HG02870 (cell line): ENCODE results near the gene RUVBL1.
A peak's percentile ranks its signal among the peaks of the same experiment; 100 is the strongest.

Experiments
- ATAC-seq: cut with Tn5 transposase; IDR thresholded peaks from one replicate; pipeline ENCODE4 v1.9.1; 2021; ENCODE audit warnings: mild to moderate bottlenecking, moderate library complexity; ENCODE audit not compliant: unreplicated experiment

RUVBL1 gene

GRCh38 chr3:128083980-128084674, 39.5 kb downstream of the RUVBL1 start:
- no peak for ATAC-seq

- no peak for ATAC-seq
Observed at GRCh38 chr3:128083396-128083795, 40.2 kb downstream of the RUVBL1 start.

DNA sequence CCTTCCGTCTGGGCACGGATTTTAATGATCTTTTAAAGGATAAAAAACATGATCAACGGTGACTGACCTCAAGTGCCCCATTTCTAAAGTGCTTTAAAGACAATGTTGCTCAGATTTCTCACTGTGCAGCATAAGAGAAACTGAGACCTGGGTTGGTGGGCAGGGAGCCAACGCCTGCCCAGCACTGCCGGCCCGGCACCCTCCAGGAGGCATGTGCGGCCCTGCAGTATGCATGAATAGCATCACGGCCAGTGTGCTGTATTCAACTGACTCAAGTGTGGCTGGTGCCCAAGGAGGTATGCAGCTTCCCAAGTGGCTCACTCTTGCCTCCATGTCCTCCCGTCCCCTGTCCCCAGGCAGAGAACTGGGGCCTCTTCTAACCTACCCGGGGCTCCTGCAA, 41.1 kb downstream of the RUVBL1 start:
- no peak for ATAC-seq

DNA sequence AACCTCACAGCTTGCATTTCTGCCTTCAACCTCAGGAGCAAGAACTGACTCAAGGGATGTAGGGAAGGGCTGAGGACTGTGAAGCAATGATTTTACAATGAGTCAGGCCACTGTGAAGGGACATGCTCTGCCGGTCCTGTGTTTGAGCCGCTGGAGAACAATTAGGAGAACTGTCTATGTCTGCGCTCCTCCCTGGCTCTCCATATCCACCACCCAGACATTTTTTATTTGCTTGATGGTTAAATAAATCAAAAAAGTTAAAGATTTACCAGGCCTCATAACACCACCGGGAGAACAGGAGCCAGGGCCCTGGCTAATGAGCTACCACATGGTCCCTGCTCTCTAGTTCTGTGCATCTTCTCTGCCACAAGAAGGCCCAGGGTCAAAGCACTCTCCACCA, 41.8 kb downstream of the RUVBL1 start:
- ATAC-seq = no peak

GRCh38 chr3:128081226-128081625, 42.4 kb downstream of the RUVBL1 start:
- no peak for ATAC-seq

GRCh38 chr3:128080323-128081080, 43.1 kb downstream of the RUVBL1 start:
- ATAC-seq = no peak

DNA sequence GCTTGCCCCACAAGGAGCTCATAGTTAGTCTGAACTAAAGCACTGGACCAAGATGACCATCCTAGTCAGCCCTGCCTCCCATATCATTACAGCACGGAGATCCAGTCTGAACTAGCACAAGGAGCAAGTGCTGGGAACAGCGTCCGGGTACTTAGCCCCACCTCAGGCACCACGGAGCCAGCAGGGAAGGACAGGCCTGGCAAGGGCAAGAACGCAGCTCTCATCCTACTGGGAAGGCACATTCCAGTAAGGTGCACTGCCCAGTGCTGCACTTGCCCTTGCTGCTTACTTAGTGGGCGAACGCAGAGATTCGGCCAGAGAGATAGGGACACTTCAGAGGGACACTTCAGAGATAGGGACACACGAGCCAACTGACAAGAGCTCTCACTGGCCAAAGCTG, 43.8 kb downstream of the RUVBL1 start:
- ATAC-seq = no peak

DNA sequence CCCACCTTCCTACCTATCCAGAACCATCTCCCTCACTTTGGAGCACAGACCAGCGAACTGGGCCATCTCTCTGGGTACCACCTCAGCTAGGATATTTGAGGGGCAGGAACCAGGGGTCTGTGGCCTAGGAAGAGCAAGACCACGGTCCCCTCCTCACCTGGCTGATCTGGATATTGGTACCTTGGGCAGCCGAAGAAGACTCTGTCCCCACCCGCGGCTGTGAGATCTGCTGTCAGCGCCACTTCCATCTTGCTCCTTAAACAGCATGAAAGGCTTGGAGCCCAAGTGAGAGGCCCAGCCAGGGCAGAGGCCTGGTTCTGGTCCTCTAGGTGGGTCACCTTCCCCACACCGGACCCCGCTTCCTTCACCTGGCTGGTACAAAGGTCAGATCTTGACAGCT, 44.7 kb downstream of the RUVBL1 start:
- ATAC-seq = no peak

DNA sequence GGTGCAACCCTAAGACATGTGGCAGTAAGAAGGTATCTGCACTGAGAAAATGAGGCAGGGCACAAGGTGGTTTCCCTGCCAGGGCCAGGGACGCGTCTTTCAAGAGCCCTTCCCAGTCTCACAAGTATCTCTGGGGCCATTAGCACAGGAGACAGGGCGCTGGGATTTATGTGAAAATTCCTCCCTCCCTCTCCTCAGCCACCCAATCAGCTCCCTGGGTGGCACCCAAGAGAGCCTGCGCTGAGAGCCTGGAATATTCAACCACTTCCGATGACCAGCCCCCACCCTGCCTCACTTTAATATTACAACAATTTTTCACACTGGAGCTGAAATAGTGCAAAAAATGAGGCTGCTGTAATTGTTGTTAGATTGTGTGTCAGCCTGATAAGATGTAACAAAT, 45.3 kb downstream of the RUVBL1 start:
- ATAC-seq = no peak

GRCh38 chr3:128077665-128078064, 45.9 kb downstream of the RUVBL1 start:
- ATAC-seq = no peak

DNA sequence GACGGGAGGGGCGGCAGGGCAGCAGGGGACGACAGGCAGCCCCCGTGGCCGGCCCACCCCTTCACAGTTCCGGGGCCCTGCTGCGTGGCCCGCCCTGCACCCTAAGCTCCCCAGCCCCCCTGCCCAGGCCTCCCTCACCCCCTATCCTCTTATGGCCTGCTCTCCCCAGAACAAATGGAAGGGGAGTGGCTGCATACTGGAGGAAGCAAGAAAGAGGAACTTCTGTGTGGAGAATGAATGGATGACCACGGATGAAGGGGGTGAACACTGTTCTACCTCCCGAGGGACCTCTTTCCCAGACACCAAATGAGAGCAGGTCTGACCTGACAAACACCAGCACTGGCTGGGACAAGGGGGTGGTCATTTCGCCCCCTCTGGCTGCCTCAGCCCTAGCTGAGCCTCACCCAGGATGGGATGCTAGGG, 46.4 kb downstream of the RUVBL1 start:
- no peak for ATAC-seq

- no peak for ATAC-seq
Observed at GRCh38 chr3:128076483-128077201, 47.0 kb downstream of the RUVBL1 start.

- ATAC-seq = peak; percentile 47
Observed at GRCh38 chr3:128075522-128076482, 47.8 kb downstream of the RUVBL1 start.

- no peak for ATAC-seq
Observed at GRCh38 chr3:128074851-128075521, 48.6 kb downstream of the RUVBL1 start.

DNA sequence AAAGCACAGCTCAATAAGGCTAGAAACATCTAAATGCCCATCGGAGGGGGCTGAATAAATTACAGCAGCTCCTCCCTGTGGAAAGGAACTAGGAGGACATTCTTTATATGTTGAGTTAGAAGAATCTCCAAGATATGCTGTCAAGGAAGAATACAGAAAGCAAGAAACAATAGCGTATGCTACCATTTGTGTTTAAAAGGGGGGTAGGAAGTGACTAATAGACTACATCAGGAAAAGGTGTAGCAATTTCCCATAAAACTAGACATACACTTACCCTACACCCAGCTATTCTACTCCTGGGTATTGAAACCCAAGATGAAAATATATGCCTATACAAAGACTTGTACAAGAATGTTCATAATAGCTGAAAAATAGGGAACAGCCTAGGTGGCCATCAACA, 49.8 kb downstream of the RUVBL1 start:
- no peak for ATAC-seq

GRCh38 chr3:128073185-128073725, 50.4 kb downstream of the RUVBL1 start:
- no peak for ATAC-seq

DNA sequence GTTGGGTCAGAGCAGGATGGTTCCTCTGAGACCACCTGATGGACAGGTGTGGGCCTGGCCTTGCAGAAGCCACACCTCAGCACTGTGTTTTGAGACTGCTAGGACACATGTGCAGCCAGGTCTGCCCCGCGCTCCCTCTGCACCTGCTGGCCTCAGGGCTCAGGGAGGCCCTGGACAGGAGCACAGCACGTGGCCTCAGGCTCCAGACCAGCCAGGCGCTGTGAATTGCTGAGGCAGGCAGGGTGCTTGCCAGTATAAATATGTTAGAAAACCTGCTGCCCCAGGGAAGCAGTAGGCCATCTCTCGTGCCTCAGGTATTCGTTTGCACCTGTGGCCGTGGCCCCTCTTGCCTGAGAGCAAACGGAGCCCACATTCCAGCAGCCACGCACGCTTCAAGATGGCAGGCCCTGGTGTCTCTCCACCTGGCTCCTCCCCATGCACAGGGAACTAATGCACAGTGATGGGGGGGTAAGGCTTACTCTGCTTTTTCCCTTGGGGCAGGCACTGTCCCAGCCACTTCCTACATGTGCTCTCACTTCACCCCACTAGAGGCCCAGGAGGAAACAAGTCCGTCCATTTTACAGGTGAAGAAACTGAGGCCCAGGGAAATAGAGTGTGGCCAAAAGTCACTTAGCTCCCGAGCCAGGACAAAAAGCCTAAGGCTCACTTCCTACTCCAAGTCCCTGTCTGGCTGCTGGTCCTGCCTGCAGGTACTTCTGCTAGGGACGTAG, 51.0 kb downstream of the RUVBL1 start:
- ATAC-seq = no peak

DNA sequence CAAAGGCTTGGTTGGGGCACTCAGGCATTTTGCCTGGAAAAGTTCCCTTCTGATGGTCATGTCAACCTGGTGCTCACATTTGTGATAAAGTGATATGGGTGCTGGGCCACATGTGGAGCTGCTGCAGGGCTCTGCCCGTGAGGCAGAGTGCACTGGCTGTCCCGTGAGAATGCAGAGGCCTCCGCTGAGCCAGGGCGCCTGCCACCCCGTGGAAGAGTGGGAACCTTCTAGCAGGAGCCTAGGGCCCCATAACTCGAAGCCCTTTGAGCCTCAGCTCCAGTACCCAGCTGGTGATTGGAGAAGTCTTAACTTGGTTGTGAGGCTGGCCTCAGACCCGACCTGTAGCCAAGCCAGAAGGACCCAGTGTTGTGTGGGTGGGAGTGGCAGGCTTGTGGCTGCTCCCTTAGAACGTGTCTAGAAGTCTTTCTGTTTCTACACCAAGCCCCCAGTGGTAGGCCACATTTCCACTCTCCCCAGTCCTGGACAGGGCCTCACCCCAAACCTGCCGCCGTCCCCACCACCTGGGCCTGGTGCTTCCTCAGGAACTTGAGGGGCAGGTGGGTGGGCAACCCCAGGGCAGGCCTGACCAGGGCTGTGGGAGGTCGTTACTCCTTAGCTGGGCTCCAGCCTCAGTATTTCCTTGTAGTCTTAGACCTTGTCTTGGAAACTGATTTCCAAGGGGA, 51.7 kb downstream of the RUVBL1 start:
- no peak for ATAC-seq
